ENCODE measurements around the gene SDK1.

- TF ChIP-seq CTCF (IDR thresholded peaks at IDR 0.05) (no peak), POLR2AphosphoS5 (IDR thresholded peaks at IDR 0.05) (no peak), POLR2A (IDR thresholded peaks at IDR 0.05) (no peak)
Observed at GRCh38 chr7:3909128-3909527, 608.1 kb downstream of the SDK1 start.
